Lower leg skin (tissue), 4 donors: ENCODE data around the gene KLF4. TPM values are rescaled to one million over a fixed set of nuclear protein-coding genes. Genes with fewer than 3 reads are reported as not detected.

ENCODE experiments used
- DNase-seq, 2 donors: peaks; one replicate each; pipeline ENCODE4 v3.0.0-alpha.2; 2019; ENCODE audit warnings: low spot score in 2 of 2
- H3K4me3 ChIP-seq: fragments of 200-600 bp; sonication (generic); 2 replicates; pipeline ENCODE4 v1.5.1; 2017; ENCODE audit warnings: mild to moderate bottlenecking, low read depth; ENCODE audit not compliant: poor library complexity, severe bottlenecking
- POLR2A ChIP-seq, 2 donors: fragments of 450-650 bp; IDR thresholded peaks; one replicate each; pipeline ENCODE4 v1.6.1; 2016 to 2017; ENCODE audit warnings: antibody characterized with exemption in 2 of 2, mild to moderate bottlenecking in 1 of 2, moderate library complexity in 1 of 2
- WGBS, 2 donors: methylation state at CpG; one replicate each; pipeline ENCODE4 v1.1.5; 2018; 5-methylcytosine and 5-hydroxymethylcytosine counted together
- intact Hi-C: fragments of 100-400 bp; cut with DNase I; formaldehyde crosslinking; loops from one replicate; pipeline ENCODE4 v1.15.0; 2023; ENCODE audit warnings: low total_unique reads
- total RNA-seq, 4 donors: library from RNA; depleted of rRNA; stranded (reverse); fragments of >200 nt; gene quantifications; one replicate each; pipeline ENCODE4 v1.1.0, GENCODE V29; 2016
- TF ChIP-seq, protein P1 (sequence below), 3 donors: fragments of 450-650 bp; IDR thresholded peaks; one replicate each; pipeline ENCODE4 v1.5.1; 2016; ENCODE audit warnings: antibody characterized with exemption in 3 of 3, mild to moderate bottlenecking in 3 of 3, moderate library complexity in 2 of 3

Gene KLF4
- total RNA-seq, 4 donors from 2014 or later: 562 to 846 (median 608) TPM

DNA sequence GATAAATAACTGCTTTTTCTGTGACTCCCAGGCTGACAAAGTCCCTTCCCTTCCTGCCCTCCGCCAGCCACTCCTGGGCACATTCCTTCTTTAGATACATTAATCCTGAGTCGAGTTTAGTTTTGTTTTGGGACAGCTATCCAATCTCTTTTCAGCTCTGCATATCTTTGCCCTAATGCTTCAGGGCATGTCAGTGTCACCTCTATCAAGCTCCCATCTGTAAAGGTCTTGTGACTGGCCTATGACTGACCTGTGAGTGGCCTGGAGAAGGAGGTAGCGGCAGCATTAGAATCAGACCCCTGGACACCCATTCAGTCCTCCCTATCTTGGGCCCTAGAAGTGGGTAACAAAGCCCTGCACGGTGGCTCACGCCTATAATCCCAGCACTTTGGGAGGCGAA, 34.0 kb upstream of the KLF4 start:
- H3K4me3 ChIP-seq: no peak overlapping the region
- TF ChIP-seq, protein P1, sequence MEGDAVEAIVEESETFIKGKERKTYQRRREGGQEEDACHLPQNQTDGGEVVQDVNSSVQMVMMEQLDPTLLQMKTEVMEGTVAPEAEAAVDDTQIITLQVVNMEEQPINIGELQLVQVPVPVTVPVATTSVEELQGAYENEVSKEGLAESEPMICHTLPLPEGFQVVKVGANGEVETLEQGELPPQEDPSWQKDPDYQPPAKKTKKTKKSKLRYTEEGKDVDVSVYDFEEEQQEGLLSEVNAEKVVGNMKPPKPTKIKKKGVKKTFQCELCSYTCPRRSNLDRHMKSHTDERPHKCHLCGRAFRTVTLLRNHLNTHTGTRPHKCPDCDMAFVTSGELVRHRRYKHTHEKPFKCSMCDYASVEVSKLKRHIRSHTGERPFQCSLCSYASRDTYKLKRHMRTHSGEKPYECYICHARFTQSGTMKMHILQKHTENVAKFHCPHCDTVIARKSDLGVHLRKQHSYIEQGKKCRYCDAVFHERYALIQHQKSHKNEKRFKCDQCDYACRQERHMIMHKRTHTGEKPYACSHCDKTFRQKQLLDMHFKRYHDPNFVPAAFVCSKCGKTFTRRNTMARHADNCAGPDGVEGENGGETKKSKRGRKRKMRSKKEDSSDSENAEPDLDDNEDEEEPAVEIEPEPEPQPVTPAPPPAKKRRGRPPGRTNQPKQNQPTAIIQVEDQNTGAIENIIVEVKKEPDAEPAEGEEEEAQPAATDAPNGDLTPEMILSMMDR (IDR thresholded peaks at IDR 0.05): no peak
- TF ChIP-seq POLR2A (IDR thresholded peaks at IDR 0.05): no peak
- intact Hi-C loops: no loop called here
- no peak for DNase-seq
- 92 to 94% methylated on average over 6 of the region's 6 CpGs for whole genome bisulfite sequencing, 2 donors

DNA sequence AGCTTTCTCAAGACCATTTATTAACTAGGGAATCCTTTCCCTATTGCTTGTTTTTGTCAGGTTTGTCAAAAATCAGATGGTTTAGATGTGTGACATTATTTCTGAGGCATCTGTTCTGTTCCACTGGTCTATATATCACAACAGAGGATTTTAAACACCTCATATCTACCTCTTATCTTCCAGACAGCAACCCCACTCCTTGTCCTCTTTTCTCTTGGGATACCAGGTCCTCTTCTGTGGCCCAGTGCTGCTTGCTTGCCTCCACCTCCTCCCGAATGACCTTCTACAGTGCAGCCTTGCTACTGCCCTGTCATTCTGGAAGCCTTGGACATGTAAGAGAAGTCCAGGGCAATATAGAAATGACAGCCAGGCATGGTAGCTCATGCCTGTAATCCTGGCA, 30.6 kb upstream of the KLF4 start:
- no peak for DNase-seq
- no peak overlapping the region for H3K4me3 ChIP-seq
- WGBS, 2 donors: 94 to 100% methylated on average over 1 of the region's 1 CpG
- no peak for TF ChIP-seq POLR2A (IDR thresholded peaks at IDR 0.05)
- TF ChIP-seq, protein P1 (IDR thresholded peaks at IDR 0.05): no peak
- intact Hi-C loops: no loop called here

DNA sequence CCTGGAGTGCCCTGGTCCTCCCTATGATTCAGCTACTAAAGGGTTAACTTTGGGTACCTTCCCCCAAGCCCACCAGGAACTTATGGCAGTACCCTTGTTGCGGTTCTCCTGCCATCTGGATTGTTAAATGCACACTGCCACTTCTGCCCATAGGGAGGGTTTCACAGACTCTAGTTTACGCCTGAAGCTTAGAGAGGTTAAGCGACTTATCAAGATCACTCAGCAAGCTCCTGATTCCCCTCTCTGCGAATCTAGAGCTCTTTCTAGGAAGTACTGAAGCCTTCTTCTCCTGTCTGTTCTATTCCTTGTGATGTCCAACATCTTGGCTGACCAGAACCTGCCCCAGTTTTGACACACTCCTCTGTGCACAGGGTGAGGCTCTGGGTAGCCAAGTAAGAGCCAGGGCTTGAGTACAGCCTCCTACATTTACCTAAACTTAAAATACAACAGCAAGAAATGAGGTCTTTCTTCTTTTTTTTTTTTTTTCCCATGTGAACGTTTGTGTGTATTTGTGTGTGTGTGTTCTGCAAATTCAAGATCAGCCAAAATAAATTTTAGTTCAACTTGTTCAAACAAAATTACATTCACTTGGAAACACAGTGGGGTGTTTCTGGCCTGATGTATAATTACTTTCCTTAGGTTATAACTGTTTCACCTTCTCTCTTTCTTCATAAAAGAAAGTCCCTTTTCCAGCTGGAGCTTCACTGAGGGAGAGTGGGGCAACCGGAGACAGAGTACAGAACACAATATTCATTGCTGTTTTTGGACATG, 28.7 kb upstream of the KLF4 start:
- intact Hi-C loops: no loop called here
- 57 to 68% methylated on average over 6 of the region's 6 CpGs for WGBS, 2 donors
- TF ChIP-seq POLR2A (IDR thresholded peaks at IDR 0.05): no peak
- TF ChIP-seq, protein P1 (IDR thresholded peaks at IDR 0.05): no peak
- DNase-seq: no peak
- H3K4me3 ChIP-seq: no peak overlapping the region

DNA sequence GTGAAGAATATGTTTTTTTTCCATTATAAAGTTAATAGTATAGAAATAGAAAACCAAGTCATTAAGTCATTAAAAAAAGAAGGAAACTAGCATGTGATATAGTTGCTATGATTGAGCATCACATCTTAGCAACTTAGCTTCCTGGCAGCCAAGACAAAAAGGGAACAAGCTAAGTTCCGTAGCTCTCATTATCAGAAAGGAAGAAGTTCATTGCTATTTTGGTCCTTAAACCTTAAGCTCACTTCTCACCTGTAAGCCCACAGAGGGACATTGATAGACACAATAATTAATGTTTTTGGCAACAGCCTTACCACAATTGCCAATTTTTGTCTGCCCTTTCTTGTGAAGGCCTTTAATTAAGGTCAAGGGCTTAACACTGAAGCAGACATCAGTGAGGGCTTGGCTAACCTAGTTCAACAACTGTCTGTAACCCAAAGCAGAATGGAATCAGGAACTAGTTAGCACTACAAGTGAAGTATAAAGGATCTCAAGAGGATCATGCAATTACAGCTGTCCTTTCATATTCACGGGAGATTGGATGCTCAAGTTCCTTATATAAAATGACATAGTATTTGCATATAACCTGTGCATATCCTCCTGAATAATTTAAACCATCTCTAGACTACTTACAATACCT, 24.0 kb upstream of the KLF4 start:
- WGBS, 2 donors: 71% methylated on average over 2 of the region's 2 CpGs
- TF ChIP-seq POLR2A (IDR thresholded peaks at IDR 0.05): no peak
- TF ChIP-seq, protein P1 (IDR thresholded peaks at IDR 0.05): no peak
- DNase-seq: no peak
- intact Hi-C loops: no loop called here
- H3K4me3 ChIP-seq: no peak overlapping the region

DNA sequence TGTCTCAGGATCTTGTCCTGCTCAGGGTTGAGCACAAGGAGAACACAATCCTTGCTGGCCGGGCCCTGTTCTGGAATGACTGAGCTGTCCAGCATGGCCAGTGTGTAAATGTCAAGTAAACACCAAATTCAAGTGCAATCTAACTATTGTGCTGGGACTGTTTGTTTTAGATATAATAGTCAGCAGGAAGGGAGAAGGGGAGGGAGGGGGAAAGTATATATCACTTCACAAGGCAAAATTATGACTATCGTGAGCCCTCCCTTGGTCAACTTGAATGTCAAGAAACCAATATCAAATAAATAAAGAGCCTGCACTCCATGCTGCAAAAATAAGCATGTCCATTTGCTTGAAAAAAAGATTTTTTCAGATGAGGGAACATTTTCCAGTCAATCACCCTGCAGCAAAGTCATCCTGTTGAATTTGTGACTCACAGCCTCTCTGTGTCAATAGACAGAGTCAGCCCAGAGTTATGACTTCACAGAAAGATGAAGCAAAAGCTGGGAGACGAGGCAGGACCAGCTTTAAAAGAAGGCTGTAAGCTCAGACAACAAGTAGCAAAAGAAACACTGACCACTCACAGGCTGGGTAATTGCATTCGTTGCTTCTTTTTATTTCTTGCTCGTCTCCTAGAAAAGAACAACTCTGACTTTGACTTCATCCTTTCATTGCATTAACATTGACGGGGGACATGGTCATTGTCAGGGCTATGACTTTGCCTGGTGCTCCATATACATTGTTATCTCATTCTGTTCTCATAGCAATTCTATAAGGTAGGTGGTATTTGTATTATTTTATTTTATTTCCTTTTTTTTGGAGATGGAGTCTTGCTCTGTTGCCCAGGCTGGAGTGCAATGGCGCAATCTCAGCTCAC, 15.3 kb upstream of the KLF4 start:
- 77 to 78% methylated on average over 7 of the region's 7 CpGs for WGBS, 2 donors
- DNase-seq: peak in 1 of 2 donors; percentile 63

More for the DNA sequence above, 15.3 kb upstream of the KLF4 start:
- intact Hi-C loops: no loop called here
- no peak for TF ChIP-seq POLR2A (IDR thresholded peaks at IDR 0.05)
- TF ChIP-seq, protein P1 (IDR thresholded peaks at IDR 0.05): no peak
- no peak overlapping the region for H3K4me3 ChIP-seq
